ENCODE measurements around the gene FXN.

GRCh38 chr9:69060766-69061165, 25.2 kb downstream of the FXN start:
- TF ChIP-seq EZH2 (optimal IDR thresholded peaks at IDR 0.05; ENCODE audit: low read depth, low read length) (no peak), CTCF (IDR thresholded peaks at IDR 0.05; ENCODE audit: low read length) (no peak)

Data from MM.1S (cell line).